ENCODE measurements around the gene ZCCHC7.

ZCCHC7 gene

GRCh38 chr9:37311938-37312708 is 191.7 kb downstream of the ZCCHC7 start:
- H3K79me2 ChIP-seq (ENCODE audit: control insufficient read depth, low read length) = peaks cover 6% of the 10 kb centered on the region; the same call in 1 of the 2 replicates
- H3K27ac ChIP-seq (ENCODE audit: low read depth, low read length) = no peak overlapping the region
- H3K4me3 ChIP-seq (ENCODE audit: low read length) = no peak overlapping the region
- H3K9me3 ChIP-seq (ENCODE audit: control insufficient read depth, insufficient read depth, low read length) = no peaks in the 10 kb centered on the region
- peaks cover 59% of the 10 kb centered on the region for H3K36me3 ChIP-seq (ENCODE audit: control insufficient read depth, low read length)
- no peaks in the 10 kb centered on the region for H3K27me3 ChIP-seq (ENCODE audit: control insufficient read depth, low read length)
- H4K20me1 ChIP-seq (ENCODE audit: control insufficient read depth, insufficient read depth, low read depth, low read length) = no peaks in the 10 kb centered on the region
- H3K4me2 ChIP-seq (ENCODE audit: low read length) = no peak overlapping the region
- TF ChIP-seq CTCF (IDR thresholded peaks at IDR 0.05; ENCODE audit: low read depth, low read length, poor library complexity, severe bottlenecking) (no peak), EZH2phosphoT487 (IDR thresholded peaks at IDR 0.05; ENCODE audit: borderline replicate concordance, low read length) (no peak)
- peaks cover 49% of the 10 kb centered on the region for H3K4me1 ChIP-seq (ENCODE audit: control insufficient read depth, low read length)
- H3F3A ChIP-seq (ENCODE audit: control insufficient read depth, insufficient read depth) = 0 out of 2 replicates have a peak, but pooled peaks cover 6% of the 10 kb centered on the region
- no peaks in the 10 kb centered on the region for H3K9me2 ChIP-seq (replicated peaks; ENCODE audit: control insufficient read depth, low read length)

GRCh38 chr9:37324261-37324683 is 203.9 kb downstream of the ZCCHC7 start:
- H3K27me3 ChIP-seq (ENCODE audit: control insufficient read depth, low read length) = no peaks in the 10 kb centered on the region
- H3K79me2 ChIP-seq (ENCODE audit: control insufficient read depth, low read length) = peaks cover 44% of the 10 kb centered on the region
- H4K20me1 ChIP-seq (ENCODE audit: control insufficient read depth, insufficient read depth, low read depth, low read length) = no peaks in the 10 kb centered on the region
- peaks cover 49% of the 10 kb centered on the region for H3F3A ChIP-seq (ENCODE audit: control insufficient read depth, insufficient read depth)
- H3K4me1 ChIP-seq (ENCODE audit: control insufficient read depth, low read length) = peaks cover 89% of the 10 kb centered on the region
- peak overlapping the region; percentile 98 for H3K27ac ChIP-seq (ENCODE audit: low read depth, low read length)
- no peaks in the 10 kb centered on the region for H3K9me2 ChIP-seq (replicated peaks; ENCODE audit: control insufficient read depth, low read length)
- peak overlapping the region; percentile 78 for H3K4me2 ChIP-seq (ENCODE audit: low read length)
- H3K4me3 ChIP-seq (ENCODE audit: low read length) = peak overlapping the region; percentile 50
- H3K9me3 ChIP-seq (ENCODE audit: control insufficient read depth, insufficient read depth, low read length) = no peaks in the 10 kb centered on the region
- TF ChIP-seq CTCF (IDR thresholded peaks at IDR 0.05; ENCODE audit: low read depth, low read length, poor library complexity, severe bottlenecking) (no peak), EZH2phosphoT487 (IDR thresholded peaks at IDR 0.05; ENCODE audit: borderline replicate concordance, low read length) (no peak)
- peaks cover 49% of the 10 kb centered on the region for H3K36me3 ChIP-seq (ENCODE audit: control insufficient read depth, low read length)

GRCh38 chr9:37324691-37325490 is 204.5 kb downstream of the ZCCHC7 start:
- H3K9me2 ChIP-seq (replicated peaks; ENCODE audit: control insufficient read depth, low read length) = no peaks in the 10 kb centered on the region
- H3K27me3 ChIP-seq (ENCODE audit: control insufficient read depth, low read length) = no peaks in the 10 kb centered on the region
- H3K9me3 ChIP-seq (ENCODE audit: control insufficient read depth, insufficient read depth, low read length) = no peaks in the 10 kb centered on the region
- H3K4me1 ChIP-seq (ENCODE audit: control insufficient read depth, low read length) = peaks cover 89% of the 10 kb centered on the region
- H3K27ac ChIP-seq (ENCODE audit: low read depth, low read length) = peak overlapping the region; percentile 98
- no peak for TF ChIP-seq CTCF (IDR thresholded peaks at IDR 0.05; ENCODE audit: low read depth, low read length, poor library complexity, severe bottlenecking)
- no peak for TF ChIP-seq EZH2phosphoT487 (IDR thresholded peaks at IDR 0.05; ENCODE audit: borderline replicate concordance, low read length)
- H3K4me3 ChIP-seq (ENCODE audit: low read length) = peak overlapping the region; percentile 50
- H3K36me3 ChIP-seq (ENCODE audit: control insufficient read depth, low read length) = peaks cover 45% of the 10 kb centered on the region
- H3K4me2 ChIP-seq (ENCODE audit: low read length) = peak overlapping the region; percentile 78
- no peaks in the 10 kb centered on the region for H4K20me1 ChIP-seq (ENCODE audit: control insufficient read depth, insufficient read depth, low read depth, low read length)
- H3F3A ChIP-seq (ENCODE audit: control insufficient read depth, insufficient read depth) = peaks cover 50% of the 10 kb centered on the region
- peaks cover 47% of the 10 kb centered on the region for H3K79me2 ChIP-seq (ENCODE audit: control insufficient read depth, low read length)
